HFFc6 (cell line): ENCODE measurements around the gene RAPGEF4. TPM values are rescaled to one million over a fixed set of nuclear protein-coding genes. Genes with fewer than 3 reads are reported as not detected.

ENCODE experiments used
- DNase-seq: peaks from one replicate; pipeline ENCODE4 v3.0.0-alpha.2; 2018
- H3K27ac Mint-ChIP-seq: 2 replicates; pipeline ENCODE4 v1.8.0; 2020; ENCODE audit warnings: mild to moderate bottlenecking, mixed read lengths
- H3K27me3 Mint-ChIP-seq: 2 replicates; pipeline ENCODE4 v1.8.0; 2021; ENCODE audit warnings: mild to moderate bottlenecking, moderate library complexity, mixed read lengths; ENCODE audit not compliant: insufficient read depth
- H3K36me3 Mint-ChIP-seq: 2 replicates; pipeline ENCODE4 v1.8.0; 2021; ENCODE audit warnings: low read depth, mixed read lengths
- H3K4me1 Mint-ChIP-seq: 2 replicates; pipeline ENCODE4 v1.8.0; 2020; ENCODE audit warnings: low read depth, mixed read lengths
- H3K4me3 Mint-ChIP-seq: 2 replicates; pipeline ENCODE4 v1.8.0; 2020; ENCODE audit warnings: mild to moderate bottlenecking, moderate library complexity, mixed read lengths
- H3K9me3 Mint-ChIP-seq: 2 replicates; pipeline ENCODE4 v1.8.0; 2020; ENCODE audit warnings: mild to moderate bottlenecking, mixed read lengths
- CTCF ChIP-seq: fragments of 200-600 bp; sonication (generic); IDR thresholded peaks from 2 replicates; pipeline ENCODE4 v1.5.0; 2021; ENCODE audit warnings: antibody characterized with exemption, mild to moderate bottlenecking
- total RNA-seq, 6 experiments: library from RNA; stranded (reverse); fragmentation: NEBNext Ultra II Directional; extraction: Animal tissue kit (Norgen Biotek cat#: 25700); gene quantifications; 2 replicates in 1 of 6; 3 replicates in 5 of 6; pipeline ENCODE4 v1.2.3, GENCODE V29; 2021

The RAPGEF4 gene
- total RNA-seq, 6 experiments from 2014 or later: 0.14 to 0.37 (median 0.18) TPM

GRCh38 chr2:172925600-172925999 lies 190.0 kb downstream of the RAPGEF4 start:
- Mint-ChIP-seq H3K4me1 (peaks cover 39% of the 10 kb centered on the region), H3K36me3 (no peaks in the 10 kb centered on the region), H3K4me3 (no peak overlapping the region), H3K27ac (no peak overlapping the region), H3K9me3 (no peaks in the 10 kb centered on the region), H3K27me3 (0 out of 2 replicates have a peak, but pooled peaks cover 2% of the 10 kb centered on the region)
- DNase-seq: no peak
- no peak for TF ChIP-seq CTCF

- Mint-ChIP-seq H3K27me3 (0 out of 2 replicates have a peak, but pooled peaks cover 2% of the 10 kb centered on the region), H3K4me3 (no peak overlapping the region), H3K9me3 (no peaks in the 10 kb centered on the region), H3K4me1 (peaks cover 45% of the 10 kb centered on the region), H3K27ac (no peak overlapping the region), H3K36me3 (no peaks in the 10 kb centered on the region)
- TF ChIP-seq CTCF: no peak
- no peak for DNase-seq
Observed at GRCh38 chr2:172926785-172927640, 191.4 kb downstream of the RAPGEF4 start.

GRCh38 chr2:172927641-172928357 lies 192.2 kb downstream of the RAPGEF4 start:
- Mint-ChIP-seq H3K4me1 (peaks cover 43% of the 10 kb centered on the region), H3K4me3 (peak overlapping the region; percentile 18; the same call in 1 of the 2 replicates), H3K36me3 (no peaks in the 10 kb centered on the region), H3K9me3 (no peaks in the 10 kb centered on the region), H3K27me3 (0 out of 2 replicates have a peak, but pooled peaks cover 2% of the 10 kb centered on the region), H3K27ac (peak overlapping the region; percentile 5; the same call in 1 of the 2 replicates)
- peak; percentile 64 for DNase-seq
- no peak for TF ChIP-seq CTCF

- Mint-ChIP-seq H3K36me3 (no peaks in the 10 kb centered on the region), H3K9me3 (no peaks in the 10 kb centered on the region), H3K4me1 (peaks cover 43% of the 10 kb centered on the region), H3K27ac (no peak overlapping the region), H3K27me3 (0 out of 2 replicates have a peak, but pooled peaks cover 2% of the 10 kb centered on the region), H3K4me3 (peak overlapping the region; percentile 18; the same call in 1 of the 2 replicates)
- TF ChIP-seq CTCF: no peak
- peak; percentile 37 for DNase-seq
Observed at GRCh38 chr2:172928756-172929155, 193.1 kb downstream of the RAPGEF4 start.

- DNase-seq: no peak
- no peaks in the 10 kb centered on the region for H3K27me3 Mint-ChIP-seq
- no peak overlapping the region for H3K27ac Mint-ChIP-seq
- H3K4me1 Mint-ChIP-seq: peaks cover 43% of the 10 kb centered on the region
- no peak for TF ChIP-seq CTCF
- H3K9me3 Mint-ChIP-seq: no peaks in the 10 kb centered on the region
- no peaks in the 10 kb centered on the region for H3K36me3 Mint-ChIP-seq
- H3K4me3 Mint-ChIP-seq: no peak overlapping the region
Observed at GRCh38 chr2:172929644-172930043, 194.0 kb downstream of the RAPGEF4 start.
